ENCODE data around the gene PPP1R3F.

The PPP1R3F gene

GRCh38 chrX:49269767-49270248 lies at the start of gene PPP1R3F:
TSS of gene PPP1R3F (plus strand) at chrX:49269793. CDS start at chrX:49269870, 77 bp downstream.
- no peak for FAIRE-seq

- FAIRE-seq: no peak
Observed at GRCh38 chrX:49220100-49220499, 49.5 kb upstream of the PPP1R3F start.

GRCh38 chrX:49221868-49222267 lies 47.7 kb upstream of the PPP1R3F start:
- no peak for FAIRE-seq

GRCh38 chrX:49225858-49226257 lies 43.7 kb upstream of the PPP1R3F start:
- FAIRE-seq: no peak

- FAIRE-seq: no peak
Observed at GRCh38 chrX:49226946-49227345, 42.6 kb upstream of the PPP1R3F start.

GRCh38 chrX:49227726-49228125 lies 41.9 kb upstream of the PPP1R3F start:
- no peak for FAIRE-seq

GRCh38 chrX:49228185-49228584 lies 41.4 kb upstream of the PPP1R3F start:
- FAIRE-seq: no peak

GRCh38 chrX:49230500-49231232 lies 38.9 kb upstream of the PPP1R3F start:
- no peak for FAIRE-seq

GRCh38 chrX:49231333-49232000 lies 38.1 kb upstream of the PPP1R3F start:
- no peak for FAIRE-seq

GRCh38 chrX:49232525-49232924 lies 37.1 kb upstream of the PPP1R3F start:
- no peak for FAIRE-seq

GRCh38 chrX:49233176-49233575 lies 36.4 kb upstream of the PPP1R3F start, which contains the start of gene CACNA1F:
TSS of gene CACNA1F (minus strand) at chrX:49233340. CDS start at chrX:49233309, 31 bp downstream.
- FAIRE-seq: no peak

- FAIRE-seq: no peak
Observed at GRCh38 chrX:49233887-49234555, 35.6 kb upstream of the PPP1R3F start.

- FAIRE-seq: no peak
Observed at GRCh38 chrX:49237060-49237459, 32.5 kb upstream of the PPP1R3F start.

GRCh38 chrX:49238735-49239134 lies 30.9 kb upstream of the PPP1R3F start:
- FAIRE-seq: no peak

- FAIRE-seq: no peak
Observed at GRCh38 chrX:49242545-49243066, 27.0 kb upstream of the PPP1R3F start.

- no peak for FAIRE-seq
Observed at GRCh38 chrX:49243166-49243565, 26.4 kb upstream of the PPP1R3F start.

- no peak for FAIRE-seq
Observed at GRCh38 chrX:49244207-49244606, 25.4 kb upstream of the PPP1R3F start.

- FAIRE-seq: no peak
Observed at GRCh38 chrX:49246541-49246940, 23.1 kb upstream of the PPP1R3F start.

- FAIRE-seq: no peak
Observed at GRCh38 chrX:49247346-49247745, 22.2 kb upstream of the PPP1R3F start.

GRCh38 chrX:49247916-49248811 lies 21.4 kb upstream of the PPP1R3F start:
- FAIRE-seq: no peak

GRCh38 chrX:49249071-49249470 lies 20.5 kb upstream of the PPP1R3F start:
- FAIRE-seq: no peak

- no peak for FAIRE-seq
Observed at GRCh38 chrX:49249616-49250015, 20.0 kb upstream of the PPP1R3F start.
